SU-DHL-6 (cell line): ENCODE results near the gene ADSS1.

ENCODE experiments used
- H2AFZ ChIP-seq: fragments of 200-600 bp; sonication (generic); 2 replicates; pipeline ENCODE4 v1.6.1; 2014; ENCODE audit warnings: low read depth, mild to moderate bottlenecking, moderate library complexity, mixed read lengths, antibody characterized with exemption, low read length; ENCODE audit not compliant: severe bottlenecking
- H3F3A ChIP-seq: fragments of 200-600 bp; shearing (Covaris generic); 2 replicates; pipeline ENCODE4 v1.6.0; 2016; ENCODE audit warnings: antibody characterized with exemption, mild to moderate bottlenecking; ENCODE audit not compliant: insufficient read depth
- H3K27ac ChIP-seq: fragments of 200-600 bp; sonication (generic); 2 replicates; pipeline ENCODE4 v1.5.1; 2016; ENCODE audit warnings: low read depth, mild to moderate bottlenecking, low read length, moderate library complexity, mixed read lengths
- H3K27me3 ChIP-seq: fragments of 200-600 bp; sonication (generic), shearing (Covaris generic); 2 replicates; pipeline ENCODE4 v1.6.0; 2014; ENCODE audit warnings: mild to moderate bottlenecking, low read length
- H3K36me3 ChIP-seq: fragments of 200-600 bp; sonication (generic); 2 replicates; pipeline ENCODE4 v1.6.1; 2014; ENCODE audit warnings: mild to moderate bottlenecking, low read length, mixed read lengths
- H3K4me2 ChIP-seq: fragments of 300-600, 200-600 bp; shearing (Covaris generic), sonication (generic); 2 replicates; pipeline ENCODE4 v1.6.0; 2014; ENCODE audit warnings: low read length, low read depth, mild to moderate bottlenecking; ENCODE audit not compliant: poor library complexity, severe bottlenecking
- H3K4me3 ChIP-seq: fragments of 200-600 bp; sonication (generic); 2 replicates; pipeline ENCODE4 v1.5.1; 2014; ENCODE audit warnings: antibody characterized with exemption, low read length, mild to moderate bottlenecking, mixed read lengths; ENCODE audit not compliant: insufficient read depth, poor library complexity, severe bottlenecking
- H3K79me2 ChIP-seq: fragments of 200-600 bp; sonication (generic); 2 replicates; pipeline ENCODE4 v1.6.1; 2014; ENCODE audit warnings: mild to moderate bottlenecking, low read length, moderate library complexity; ENCODE audit not compliant: insufficient read depth
- H3K9ac ChIP-seq: fragments of 200-600 bp; sonication (generic); 2 replicates; pipeline ENCODE4 v1.7.0; 2014; ENCODE audit warnings: mild to moderate bottlenecking, low read length
- H3K9me2 ChIP-seq: fragments of 200-600 bp; sonication (generic); replicated peaks from 2 replicates; pipeline ENCODE4 v1.6.1; 2014; ENCODE audit warnings: low read length; ENCODE audit not compliant: insufficient read depth
- H3K9me3 ChIP-seq: fragments of 200-600 bp; sonication (generic); 2 replicates; pipeline ENCODE4 v1.6.1; 2014; ENCODE audit warnings: low read length, mixed read lengths; ENCODE audit not compliant: insufficient read depth
- H4K20me1 ChIP-seq: fragments of 200-600 bp; sonication (generic); 2 replicates; pipeline ENCODE4 v1.6.1; 2014; ENCODE audit warnings: low read depth, mild to moderate bottlenecking, antibody characterized with exemption, low read length, moderate library complexity, mixed read lengths
- CTCF ChIP-seq: fragments of 200-600 bp; sonication (generic); IDR thresholded peaks from one replicate; pipeline ENCODE4 v1.5.1; 2017; ENCODE audit warnings: antibody characterized with exemption, mild to moderate bottlenecking, low read length, moderate library complexity; ENCODE audit not compliant: insufficient read depth, poor library complexity, severe bottlenecking
- EZH2phosphoT487 ChIP-seq: fragments of 200-600 bp; sonication (generic), shearing (Covaris generic); conservative IDR thresholded peaks from 2 replicates; pipeline ENCODE4 v1.6.1; 2018; ENCODE audit warnings: mild to moderate bottlenecking, antibody characterized with exemption, low read length, moderate library complexity, mixed read lengths

Gene ADSS1

GRCh38 chr14:104778694-104779331, 54.8 kb downstream of the ADSS1 start:
- H3K9ac ChIP-seq, result no peak overlapping the region
- H3K9me3 ChIP-seq, result no peaks in the 10 kb centered on the region
- H3K27ac ChIP-seq, result no peak overlapping the region
- H2AFZ ChIP-seq, result no peak overlapping the region
- TF ChIP-seq CTCF (no peak), EZH2phosphoT487 (no peak)
- H3K79me2 ChIP-seq, result no peaks in the 10 kb centered on the region
- no peaks in the 10 kb centered on the region for H4K20me1 ChIP-seq
- no peaks in the 10 kb centered on the region for H3K36me3 ChIP-seq
- H3F3A ChIP-seq, result no peaks in the 10 kb centered on the region
- H3K4me2 ChIP-seq, result no peak overlapping the region
- H3K4me3 ChIP-seq, result no peak overlapping the region
- H3K9me2 ChIP-seq, result no peaks in the 10 kb centered on the region
- no peaks in the 10 kb centered on the region for H3K27me3 ChIP-seq

- Histone ChIP-seq H3K9ac (no peak overlapping the region), H4K20me1 (no peaks in the 10 kb centered on the region), H3K36me3 (no peaks in the 10 kb centered on the region), H3K4me3 (no peak overlapping the region), H3K27me3 (no peaks in the 10 kb centered on the region), H3K79me2 (no peaks in the 10 kb centered on the region), H2AFZ (no peak overlapping the region), H3K27ac (no peak overlapping the region), H3K4me2 (no peak overlapping the region), H3K9me2 (no peaks in the 10 kb centered on the region), H3F3A (no peaks in the 10 kb centered on the region), H3K9me3 (no peaks in the 10 kb centered on the region)
- TF ChIP-seq EZH2phosphoT487, result no peak
- TF ChIP-seq CTCF, result no peak
These were observed 55.9 kb downstream of the ADSS1 start for GRCh38 chr14:104779776-104780512.

- Histone ChIP-seq H3K36me3 (no peaks in the 10 kb centered on the region), H3K27ac (no peak overlapping the region)
These were observed 56.5 kb downstream of the ADSS1 start for GRCh38 chr14:104780513-104781030.

More at GRCh38 chr14:104780513-104781030, 56.5 kb downstream of the ADSS1 start:
- TF ChIP-seq EZH2phosphoT487, result no peak
- no peak for TF ChIP-seq CTCF
- Histone ChIP-seq H3K9me3 (no peaks in the 10 kb centered on the region), H3K9me2 (no peaks in the 10 kb centered on the region), H3K9ac (no peak overlapping the region), H3K4me3 (no peak overlapping the region), H2AFZ (no peak overlapping the region), H4K20me1 (no peaks in the 10 kb centered on the region), H3K27me3 (no peaks in the 10 kb centered on the region), H3F3A (no peaks in the 10 kb centered on the region), H3K79me2 (no peaks in the 10 kb centered on the region), H3K4me2 (no peak overlapping the region)
